Transverse colon (tissue), 4 donors: ENCODE results near the gene ELOB. TPM values are rescaled to one million over a fixed set of nuclear protein-coding genes. Genes with fewer than 3 reads are reported as not detected.

Experiments used
- DNase-seq: peaks from one replicate; pipeline ENCODE4 v3.0.0-alpha.2; 2019
- H3K27ac ChIP-seq, 4 donors: fragments of 200-600 bp; sonication (generic); 2 replicates each; pipeline ENCODE4 v1.5.1; 2016 to 2018; ENCODE audit warnings: inconsistent platforms in 4 of 4
- H3K27me3 ChIP-seq: fragments of 200-600 bp; sonication (generic); 2 replicates; pipeline ENCODE4 v1.5.1; 2017; ENCODE audit warnings: inconsistent platforms
- H3K36me3 ChIP-seq, 4 donors: fragments of 200-600 bp; sonication (generic); 2 replicates each; pipeline ENCODE4 v1.5.1; 2017 to 2019; ENCODE audit warnings: inconsistent platforms in 4 of 4
- H3K4me1 ChIP-seq, 4 donors: fragments of 200-600 bp; sonication (generic); 2 replicates each; pipeline ENCODE4 v1.5.1; 2017 to 2020; ENCODE audit warnings: inconsistent platforms in 4 of 4
- H3K4me3 ChIP-seq, 4 donors: fragments of 200-600 bp; sonication (generic); 1 replicate in 1 of 4; 2 replicates in 3 of 4; pipeline versions ENCODE4 v1.5.1 to v1.6.1; 2017 to 2019; ENCODE audit warnings: inconsistent platforms in 4 of 4
- H3K9me3 ChIP-seq, 2 donors: fragments of 200-600 bp; sonication (generic); 2 replicates each; pipeline ENCODE4 v1.5.1; 2017 to 2019; ENCODE audit warnings: inconsistent platforms in 2 of 2
- CTCF ChIP-seq, 5 experiments: fragments of 200-600 bp in 3 of 5; fragments of 450-650 bp in 2 of 5; sonication (generic) in 3 of 5; IDR thresholded peaks; 1 replicate in 2 of 5; 2 replicates in 3 of 5; pipeline ENCODE4 v1.5.1; 2016 to 2017; ENCODE audit warnings: antibody characterized with exemption in 5 of 5, inconsistent platforms in 3 of 5, mild to moderate bottlenecking in 2 of 5, moderate library complexity in 1 of 5
- EP300 ChIP-seq: sonication (generic); formaldehyde crosslinking; IDR thresholded peaks from one replicate; pipeline ENCODE4 v1.6.1; 2017; ENCODE audit warnings: antibody characterized with exemption, low read depth
- POLR2A ChIP-seq: fragments of 450-650 bp; IDR thresholded peaks from one replicate; pipeline ENCODE4 v1.6.1; 2016; ENCODE audit warnings: antibody characterized with exemption, mild to moderate bottlenecking, moderate library complexity
- POLR2AphosphoS5 ChIP-seq, 3 donors: sonication (generic); formaldehyde crosslinking; IDR thresholded peaks; one replicate each; pipeline ENCODE4 v1.6.1; 2016; ENCODE audit warnings: antibody characterized with exemption in 3 of 3
- WGBS, 2 donors: methylation state at CpG; one replicate each; pipeline ENCODE4 v1.1.5; 2018; ENCODE audit warnings: low coverage in 1 of 2; 5-methylcytosine and 5-hydroxymethylcytosine counted together
- in situ Hi-C, 4 donors: fragments of 200-750 bp; cut with MboI; loops; one replicate each; pipeline versions ENCODE4 v1.15.0 to v1.15.1; 2017; ENCODE audit warnings: low sequenced_read_pairs in 3 of 4, low pct_ligation_motif_present in 1 of 4, low pct_unique_long_range_greater_than_20kb in 1 of 4
- intact Hi-C: fragments of 100-400 bp; cut with DNase I; formaldehyde crosslinking; loops from one replicate; pipeline ENCODE4 v1.15.1; 2023; ENCODE audit warnings: low total_unique reads
- total RNA-seq, 4 donors: library from RNA; depleted of rRNA; stranded (reverse); fragments of >200 nt; gene quantifications; one replicate each; pipeline ENCODE4 v1.1.0, GENCODE V29; 2016

ELOB gene
- total RNA-seq, 4 donors from 2014 or later: 133 to 433 (median 288) TPM

- Histone ChIP-seq H3K9me3 (no peaks in the 10 kb centered on the region), H3K27me3 (peaks cover 10% of the 10 kb centered on the region), H3K4me3 (no peak overlapping the region), H3K4me1 (peaks cover 0 to 3% (median 0%) of the 10 kb centered on the region in 4 donors), H3K27ac (no peak overlapping the region), H3K36me3 (no peaks in the 10 kb centered on the region)
- in situ Hi-C loops (no loop called here), intact Hi-C loops (loop anchor here (5.0 kb wide), 1 partner anchor 1522 kb away; no protein-coding TSS in a partner anchor)
- WGBS, 2 donors: 20 to 73% methylated on average over 1 to 16 of the region's 17 CpGs
- DNase-seq: peak; percentile 6
- TF ChIP-seq POLR2A (no peak), EP300 (no peak), POLR2AphosphoS5 (IDR thresholded peaks at IDR 0.05) (no peak), CTCF (IDR thresholded peaks at IDR 0.05) (no peak)
These were observed 43.1 kb upstream of the ELOB start for GRCh38 chr16:2819939-2820835.

- Histone ChIP-seq H3K27me3 (peaks cover 11% of the 10 kb centered on the region), H3K9me3 (no peaks in the 10 kb centered on the region), H3K27ac (no peak overlapping the region), H3K4me3 (no peak overlapping the region), H3K36me3 (no peaks in the 10 kb centered on the region), H3K4me1 (peaks cover 0 to 4% (median 0%) of the 10 kb centered on the region in 4 donors)
- intact Hi-C loops (no loop called here), in situ Hi-C loops (no loop called here)
- WGBS, 2 donors: 89 to 96% methylated on average over 5 to 18 of the region's 18 CpGs
- TF ChIP-seq EP300 (no peak), POLR2A (no peak), CTCF (IDR thresholded peaks at IDR 0.05) (no peak)
- DNase-seq: peak; percentile 3
These were observed 42.3 kb upstream of the ELOB start for GRCh38 chr16:2819179-2819938.

- in situ Hi-C loops: no loop called here
- peaks cover 11% of the 10 kb centered on the region for H3K27me3 ChIP-seq
- peaks cover 0 to 4% (median 0%) of the 10 kb centered on the region in 4 donors for H3K4me1 ChIP-seq
- no peak for TF ChIP-seq POLR2AphosphoS5 (IDR thresholded peaks at IDR 0.05)
- TF ChIP-seq POLR2A: no peak
- TF ChIP-seq EP300: no peak
- TF ChIP-seq CTCF (IDR thresholded peaks at IDR 0.05): no peak
- H3K9me3 ChIP-seq: no peaks in the 10 kb centered on the region
- no peak overlapping the region for H3K4me3 ChIP-seq
- no peaks in the 10 kb centered on the region for H3K36me3 ChIP-seq
- peak; percentile 5 for DNase-seq
- no peak overlapping the region for H3K27ac ChIP-seq
- intact Hi-C loops: no loop called here
- WGBS, 2 donors: 85 to 100% methylated on average over 2 to 10 of the region's 10 CpGs
These were observed 41.3 kb upstream of the ELOB start for GRCh38 chr16:2818272-2818876.
